Hematopoietic multipotent progenitor cell treated with erythropoietin and hydrocortisone succinate and interleukin-3 and kit ligand, for 4 days (in vitro differentiated cells): ENCODE data around the gene ALK.

ENCODE experiments used
- DNase-seq: peaks from one replicate; pipeline ENCODE4 v3.0.0-alpha.2; 2015

Gene ALK

DNA sequence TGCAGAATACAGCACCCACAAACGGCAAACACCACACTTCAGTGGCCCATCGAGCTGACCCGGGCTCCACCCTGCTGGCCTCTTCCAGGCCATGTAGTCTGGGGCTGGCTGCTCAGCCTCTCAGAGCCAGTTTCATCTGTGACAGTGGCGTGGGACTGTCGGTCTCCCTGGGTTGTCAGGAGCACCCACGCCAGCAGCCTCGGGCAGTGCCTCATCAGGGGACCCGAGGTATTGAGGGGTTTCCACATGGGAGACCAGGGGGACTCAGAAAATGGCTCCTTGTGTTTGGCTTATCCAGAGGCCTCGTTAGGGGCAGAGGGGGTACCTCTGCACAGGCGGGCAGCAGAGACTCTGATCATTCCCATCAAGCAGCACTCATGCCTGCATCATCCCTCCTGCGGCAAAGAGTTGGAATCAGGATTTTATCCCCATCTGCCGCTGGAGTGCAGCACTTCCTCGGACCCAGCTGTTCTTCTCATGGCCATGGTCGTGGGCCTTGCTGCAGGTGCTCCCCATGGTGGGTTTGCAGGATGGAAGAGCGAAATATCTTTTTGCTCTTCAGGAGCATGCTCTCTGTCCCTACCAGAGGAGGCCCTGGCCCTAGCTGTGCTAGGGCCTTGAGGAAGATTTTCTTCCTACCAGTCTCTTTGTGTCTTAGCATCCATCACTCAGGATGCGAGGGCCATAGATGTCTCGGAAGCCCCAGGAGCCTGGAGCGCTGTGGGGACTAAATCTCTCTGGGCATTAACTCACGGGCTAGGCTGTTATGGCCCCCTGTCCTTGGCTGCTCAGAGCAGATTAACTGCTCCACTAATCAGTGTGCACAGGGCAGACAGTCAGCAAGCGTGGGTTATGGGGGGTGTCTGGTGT is 705.4 kb downstream of the ALK start:
- DNase-seq: no peak

DNA sequence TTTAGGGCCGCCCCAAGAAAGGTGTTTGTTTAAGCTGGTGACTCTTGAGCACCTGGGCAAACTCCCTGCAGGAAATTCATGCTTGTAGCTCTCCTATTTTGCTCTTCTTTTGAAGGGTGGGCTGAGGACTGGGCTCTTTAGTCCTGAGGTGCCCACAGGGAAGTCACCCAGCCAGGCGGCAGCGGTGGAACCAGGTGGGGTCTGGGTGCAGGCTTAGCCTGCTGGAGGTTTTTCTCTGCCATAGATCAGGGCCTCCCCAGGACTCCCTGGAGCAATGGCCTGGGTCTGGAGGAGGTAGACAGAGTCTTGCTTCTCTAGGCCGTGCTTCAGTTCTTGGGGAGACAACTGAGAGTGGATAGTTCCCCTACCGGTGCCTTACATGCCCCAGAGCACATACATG is 706.3 kb downstream of the ALK start:
- no peak for DNase-seq

DNA sequence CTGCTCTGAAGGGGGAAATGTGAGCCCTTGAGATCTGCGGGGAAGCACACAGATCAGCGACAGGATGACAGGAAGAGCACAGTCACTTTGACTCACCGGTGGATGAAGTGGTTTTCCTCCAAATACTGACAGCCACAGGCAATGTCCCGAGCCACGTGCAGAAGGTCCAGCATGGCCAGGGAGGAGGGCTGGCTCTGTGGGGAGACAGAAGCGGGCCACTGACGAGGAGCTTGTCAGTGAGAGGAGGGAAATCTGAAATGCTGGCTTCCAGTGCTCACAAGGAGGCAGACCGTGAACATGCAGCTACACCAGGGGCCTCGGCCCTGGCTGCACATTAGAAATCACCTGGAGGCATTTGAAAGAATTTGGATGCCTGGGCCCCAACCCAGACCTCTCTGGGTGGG is 707.5 kb downstream of the ALK start:
- no peak for DNase-seq

DNA sequence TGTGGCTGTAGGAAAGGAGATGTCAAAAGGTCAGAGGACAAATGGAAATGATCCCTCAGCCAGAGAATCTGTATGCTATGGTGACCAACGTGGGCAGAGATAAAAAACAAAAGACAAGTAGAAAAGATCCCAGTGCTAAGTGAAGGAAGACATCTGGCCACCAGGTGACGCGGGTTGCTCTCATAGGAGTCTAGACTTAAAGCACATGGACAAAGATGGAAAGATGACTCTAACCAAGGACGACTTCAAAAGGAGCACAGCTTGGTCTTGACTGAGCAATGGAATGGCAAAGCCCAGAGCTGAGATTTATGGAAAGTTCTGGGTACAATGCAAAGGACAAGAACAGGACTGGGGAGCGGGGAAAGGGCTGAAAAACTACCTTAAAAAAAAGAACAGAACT is 709.4 kb downstream of the ALK start:
- no peak for DNase-seq

DNA sequence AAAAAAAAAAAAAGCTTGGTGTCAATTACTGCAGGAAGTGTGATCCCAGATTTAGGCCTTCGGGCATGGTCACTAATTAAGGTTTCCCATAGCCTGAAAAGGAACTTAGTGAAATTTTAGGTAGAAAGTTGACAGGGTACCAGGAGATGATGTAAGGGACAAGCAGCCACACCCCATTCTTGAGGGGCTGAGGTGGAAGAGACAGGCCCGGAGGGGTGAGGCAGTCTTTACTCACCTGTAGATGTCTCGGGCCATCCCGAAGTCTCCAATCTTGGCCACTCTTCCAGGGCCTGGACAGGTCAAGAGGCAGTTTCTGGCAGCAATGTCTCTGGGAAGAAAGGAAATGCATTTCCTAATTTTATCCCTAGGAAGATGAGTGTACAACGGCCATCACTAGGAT is 711.8 kb downstream of the ALK start:
- DNase-seq: no peak

DNA sequence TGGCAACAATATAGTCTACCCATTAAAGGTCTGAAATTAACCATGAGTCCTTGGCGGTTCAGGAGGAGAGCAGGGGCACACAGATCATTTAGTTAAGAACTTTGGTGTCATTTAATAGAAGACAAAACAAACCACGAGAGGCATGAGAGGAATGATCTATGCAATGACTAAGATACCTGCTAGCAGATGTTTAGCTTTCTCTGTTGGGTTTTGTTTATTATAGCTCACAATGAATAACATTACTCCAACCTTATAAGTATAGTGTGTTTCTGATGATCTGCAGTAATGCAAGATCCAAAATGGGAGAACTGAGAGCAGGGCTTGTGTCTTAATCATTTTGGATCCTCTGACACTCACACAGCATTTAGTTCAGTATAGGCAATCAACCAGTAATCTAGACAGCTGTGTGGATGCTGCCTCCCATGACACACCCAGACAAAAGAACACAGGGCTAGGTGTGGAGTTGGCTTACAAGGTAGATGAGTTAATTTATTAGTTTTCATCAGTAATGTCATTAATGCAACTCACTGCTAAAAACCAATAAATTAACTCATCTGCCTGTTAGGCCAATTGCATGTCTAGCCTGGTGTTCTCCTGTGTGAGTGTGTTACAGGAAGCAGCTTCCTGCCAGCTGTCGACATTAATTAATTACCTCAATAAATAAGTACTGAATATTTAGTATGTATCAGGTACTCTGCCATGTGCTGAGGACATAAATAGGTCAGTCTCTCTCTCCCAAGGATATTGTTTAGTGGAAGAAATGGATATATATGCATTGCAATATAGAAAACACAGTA is 713.8 kb downstream of the ALK start:
- DNase-seq: no peak

DNA sequence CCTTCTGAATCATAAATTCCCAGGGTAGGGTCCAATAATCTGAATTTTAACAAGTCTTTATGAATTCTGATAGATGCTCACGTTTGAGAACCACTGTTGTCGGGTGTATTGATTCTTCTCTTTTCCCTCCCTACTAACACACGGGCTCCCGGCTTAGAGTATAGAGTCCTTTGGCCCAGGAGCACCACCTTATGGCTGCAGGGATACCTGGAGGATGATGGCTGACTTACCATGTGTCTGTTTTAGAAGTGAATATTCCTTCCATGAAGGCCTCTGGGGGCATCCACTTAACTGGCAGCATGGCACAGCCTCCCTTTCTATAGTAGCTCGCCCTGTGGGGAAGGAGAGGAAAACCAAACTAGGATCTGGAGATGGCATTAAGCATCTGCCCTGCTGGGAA is 714.4 kb downstream of the ALK start:
- no peak for DNase-seq

DNA sequence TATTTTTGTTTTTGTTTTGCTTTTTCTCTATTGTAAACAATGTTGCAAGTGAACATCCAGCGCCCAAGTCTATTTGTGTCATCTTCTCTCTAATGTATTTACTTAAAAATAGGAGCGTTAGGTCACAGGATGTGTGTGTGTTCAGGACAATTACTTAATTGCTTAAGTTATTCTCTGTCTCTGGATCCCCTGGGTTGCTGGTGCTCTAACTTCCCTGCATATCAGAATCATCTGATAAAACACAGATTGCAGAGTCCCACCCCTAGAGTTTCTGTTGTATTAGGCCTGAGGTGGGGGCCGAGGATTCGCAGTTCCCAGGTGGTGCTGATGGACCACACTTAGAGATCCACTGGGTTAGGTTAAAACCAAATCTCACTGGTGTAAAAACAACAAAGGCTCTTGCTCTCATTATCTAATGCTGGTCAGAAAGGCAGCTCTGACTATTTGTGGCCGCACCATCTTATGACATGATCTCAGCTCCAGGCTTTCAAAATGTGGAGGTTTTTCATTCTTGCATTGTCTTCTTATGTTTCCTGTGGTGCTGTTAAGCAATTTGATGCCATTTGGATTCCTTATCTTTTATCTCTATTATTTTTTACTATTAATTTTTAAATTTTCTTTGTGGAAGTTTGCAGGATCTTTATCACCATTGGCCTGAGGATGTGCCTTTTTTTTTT is 718.4 kb downstream of the ALK start:
- DNase-seq: peak; percentile 33

DNA sequence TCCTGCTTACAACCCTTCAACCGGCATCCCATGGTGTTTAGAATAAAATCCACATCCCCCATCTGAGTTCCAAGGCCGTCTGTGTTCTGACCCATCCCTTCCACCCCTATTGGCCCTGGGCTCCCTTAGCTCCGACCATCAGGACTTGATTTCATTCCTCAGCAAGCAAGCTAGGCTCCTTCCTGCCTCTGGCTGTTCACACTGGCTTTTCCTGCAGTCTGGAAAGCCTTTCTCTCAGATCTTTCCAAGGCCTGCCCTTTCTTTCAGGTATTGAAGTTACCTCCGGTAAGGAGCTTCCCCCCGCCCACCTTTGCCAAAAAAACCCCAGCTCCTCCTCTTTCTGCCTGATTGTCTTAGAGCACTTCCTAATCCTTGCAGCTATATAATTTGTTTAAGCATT is 719.4 kb downstream of the ALK start:
- DNase-seq: no peak

DNA sequence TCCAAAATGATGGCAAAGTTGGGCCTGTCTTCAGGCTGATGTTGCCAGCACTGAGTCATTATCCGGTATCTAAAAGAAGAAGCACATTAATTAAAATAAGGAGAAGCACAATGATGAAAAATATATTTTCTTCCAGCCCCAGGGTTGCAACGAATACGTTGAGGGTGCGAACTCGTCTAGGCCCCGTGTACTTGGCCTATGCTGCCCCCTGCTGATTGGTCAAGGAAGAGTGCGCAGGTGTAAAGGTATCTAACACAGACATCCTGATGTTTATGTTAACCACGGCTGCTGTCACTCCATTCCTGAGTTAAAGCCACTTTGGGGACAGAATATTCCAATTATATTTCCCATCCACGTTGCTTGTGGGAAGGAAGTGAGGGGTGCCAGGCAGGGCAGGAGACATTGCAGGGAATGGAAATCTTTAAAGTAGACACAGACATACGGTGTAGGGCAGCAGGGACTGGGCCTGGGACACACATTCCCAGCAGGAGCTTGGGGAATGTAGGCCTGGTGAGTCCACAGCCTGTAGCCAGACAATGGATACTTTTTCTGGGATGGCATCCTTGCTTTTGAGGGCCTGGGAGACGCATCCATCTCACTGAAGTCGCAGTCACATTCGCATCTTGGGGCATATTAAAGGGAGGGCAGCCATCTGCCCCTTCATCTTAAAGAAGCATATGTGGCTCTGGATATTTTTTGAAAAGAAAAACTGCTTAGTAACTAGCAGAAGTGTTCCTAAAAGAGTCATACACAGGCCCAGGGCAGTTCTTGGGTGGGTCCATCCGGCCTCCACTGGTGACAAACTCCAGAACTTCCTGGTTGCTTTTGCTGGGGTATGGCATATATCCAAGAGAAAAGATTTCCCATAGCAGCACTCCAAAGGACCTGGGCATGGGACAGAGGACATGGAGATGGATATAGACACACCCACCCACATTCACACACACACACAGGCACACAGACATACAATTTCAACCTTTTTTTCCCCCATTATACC is 724.3 kb downstream of the ALK start:
- DNase-seq: peak; percentile 86

DNA sequence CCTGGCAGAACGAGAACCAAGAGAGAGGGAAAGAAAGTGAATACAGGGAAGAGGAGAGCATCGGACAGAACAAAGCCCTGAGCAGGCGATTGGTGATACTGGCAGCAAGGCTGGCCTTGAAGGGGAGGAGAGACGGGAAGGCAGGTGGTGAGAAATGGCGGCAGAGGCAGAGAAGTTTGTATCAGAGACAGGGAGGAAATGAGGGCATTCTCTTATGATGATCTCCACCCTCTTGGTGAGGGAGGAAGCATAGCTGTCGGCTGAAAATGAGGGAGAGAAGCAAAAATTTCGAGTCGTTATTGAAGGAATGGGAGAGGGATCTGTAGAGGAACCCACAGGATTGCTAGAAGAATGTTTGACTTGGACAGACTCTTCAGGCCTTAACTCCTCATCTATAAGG is 725.6 kb downstream of the ALK start:
- no peak for DNase-seq

DNA sequence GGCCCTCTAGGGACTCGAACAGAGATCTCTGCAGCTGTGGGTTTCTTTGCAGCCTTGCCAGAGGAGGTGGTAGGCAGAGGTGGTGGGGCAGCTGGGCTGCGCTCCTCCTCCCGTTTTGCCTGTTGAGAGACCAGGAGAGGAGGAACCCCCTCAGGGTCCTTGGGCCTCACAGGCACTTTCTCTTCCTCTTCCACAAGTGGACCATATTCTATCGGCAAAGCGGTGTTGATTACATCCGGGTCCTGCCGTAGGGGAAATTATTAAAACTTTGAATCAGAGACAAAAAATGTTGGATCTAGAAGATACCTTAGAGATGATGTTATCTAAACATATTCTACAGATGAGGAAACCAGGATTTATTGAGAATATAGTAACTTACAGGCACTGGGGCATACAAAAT is 727.7 kb downstream of the ALK start:
- DNase-seq: no peak

DNA sequence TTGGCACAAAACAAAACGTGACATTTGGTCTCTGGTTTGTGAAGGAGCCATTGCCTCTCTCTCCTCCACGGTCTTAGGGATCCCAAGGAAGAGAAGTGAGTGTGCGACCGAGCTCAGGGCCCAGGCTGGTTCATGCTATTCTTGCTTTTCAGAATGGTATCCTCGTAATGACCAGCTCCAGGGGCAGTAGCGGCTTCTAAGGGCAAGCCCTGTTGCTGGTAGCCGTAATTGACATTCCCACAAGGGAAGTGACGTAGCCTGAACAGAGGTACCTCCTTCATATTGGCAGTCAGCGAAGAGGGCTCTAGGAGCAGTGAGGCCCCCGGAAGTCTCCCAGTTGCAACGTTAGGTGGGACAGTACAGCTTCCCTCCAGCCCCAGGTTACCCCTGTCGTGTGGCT is 728.3 kb downstream of the ALK start:
- no peak for DNase-seq

DNA sequence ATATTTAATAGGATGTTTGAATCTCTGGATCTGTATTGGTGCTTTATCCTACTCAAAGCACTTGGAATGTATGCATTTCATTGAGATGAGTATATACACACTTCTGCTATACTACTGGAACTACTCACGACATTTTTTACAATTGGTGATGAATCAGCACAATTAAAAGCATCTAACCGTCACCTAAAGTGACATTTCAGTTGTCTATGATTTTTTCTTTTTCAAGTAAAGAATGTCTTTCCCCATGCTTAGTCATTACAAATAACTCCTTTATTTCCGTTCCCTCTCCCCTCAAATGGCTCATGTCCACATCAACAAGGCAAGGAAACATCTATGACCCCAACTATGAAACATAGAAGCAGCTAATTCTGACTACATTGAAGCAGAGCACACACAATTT is 728.9 kb downstream of the ALK start:
- peak; percentile 32 for DNase-seq

DNA sequence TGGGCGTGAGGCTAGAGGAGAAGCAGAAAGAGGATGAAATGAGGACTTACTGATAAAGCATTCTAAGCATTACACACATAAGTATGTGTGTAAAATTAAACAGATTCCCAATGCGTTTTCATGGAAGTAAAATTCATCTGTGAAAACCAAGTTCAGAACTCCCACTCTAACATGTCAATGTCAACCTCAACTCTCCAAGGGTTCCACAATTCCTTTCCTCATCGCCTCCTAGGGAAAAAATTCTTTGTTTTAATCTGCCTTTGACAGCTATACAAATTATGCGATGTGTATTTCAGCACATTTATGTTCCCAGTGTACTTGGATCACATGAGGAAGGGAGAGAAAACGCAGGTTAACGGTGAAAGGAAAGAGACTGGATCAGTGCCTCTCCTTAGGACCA is 729.6 kb downstream of the ALK start:
- no peak for DNase-seq

DNA sequence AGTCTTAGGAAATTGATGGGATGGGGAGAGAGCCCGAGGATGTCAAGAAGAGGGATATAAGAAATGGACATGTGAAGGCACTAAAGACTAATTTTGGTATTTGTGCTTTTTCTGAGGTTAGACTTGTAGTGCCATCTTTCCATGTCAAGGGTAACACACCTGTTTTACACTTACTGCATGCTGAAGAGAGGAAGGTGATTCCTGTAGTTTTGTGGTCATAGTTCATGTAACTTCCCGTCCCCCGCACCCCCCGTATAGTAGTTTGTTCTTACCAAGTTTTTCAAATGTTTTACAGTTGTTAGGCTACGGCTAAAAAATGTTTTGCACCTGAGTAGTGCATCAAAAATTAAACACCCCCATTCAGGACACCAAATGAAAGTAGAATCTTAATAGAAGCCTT is 732.3 kb downstream of the ALK start:
- peak; percentile 41 for DNase-seq

DNA sequence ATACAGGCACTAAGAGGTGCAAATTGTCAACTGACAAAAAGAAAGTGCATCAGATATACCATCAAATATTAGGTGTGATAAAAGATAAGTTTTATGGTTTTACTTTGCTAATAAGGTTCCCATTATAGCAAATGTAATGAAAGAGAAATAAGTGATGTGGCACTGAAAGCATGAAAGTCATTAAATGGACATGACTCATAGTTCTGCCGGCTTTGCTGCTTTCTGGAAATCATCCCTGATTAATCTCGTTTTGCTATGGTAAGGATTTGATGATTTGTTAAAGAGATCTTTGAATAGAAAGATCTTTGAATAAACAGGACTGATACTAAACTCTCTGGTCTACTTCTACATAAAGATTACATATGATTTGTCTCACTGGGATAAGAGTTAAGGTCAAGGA is 733.5 kb downstream of the ALK start:
- no peak for DNase-seq

DNA sequence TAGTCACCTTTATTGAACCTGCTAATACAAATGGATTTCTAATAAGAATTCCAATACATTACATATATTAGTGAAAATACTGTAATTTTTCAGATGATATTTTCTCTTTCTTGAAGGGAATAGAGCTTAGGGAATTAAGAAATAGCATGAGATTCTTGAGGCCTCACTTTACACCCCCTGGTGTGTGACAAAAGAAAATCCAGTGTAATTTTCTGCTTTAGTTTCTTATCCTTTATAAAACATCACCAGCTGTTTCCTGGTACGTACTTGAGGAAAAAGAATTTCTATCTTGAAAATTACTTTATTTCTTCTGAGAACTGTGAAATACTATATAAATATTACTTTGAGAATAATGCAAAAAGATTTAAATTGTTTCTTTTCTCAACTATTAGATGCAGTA is 734.6 kb downstream of the ALK start:
- DNase-seq: no peak

DNA sequence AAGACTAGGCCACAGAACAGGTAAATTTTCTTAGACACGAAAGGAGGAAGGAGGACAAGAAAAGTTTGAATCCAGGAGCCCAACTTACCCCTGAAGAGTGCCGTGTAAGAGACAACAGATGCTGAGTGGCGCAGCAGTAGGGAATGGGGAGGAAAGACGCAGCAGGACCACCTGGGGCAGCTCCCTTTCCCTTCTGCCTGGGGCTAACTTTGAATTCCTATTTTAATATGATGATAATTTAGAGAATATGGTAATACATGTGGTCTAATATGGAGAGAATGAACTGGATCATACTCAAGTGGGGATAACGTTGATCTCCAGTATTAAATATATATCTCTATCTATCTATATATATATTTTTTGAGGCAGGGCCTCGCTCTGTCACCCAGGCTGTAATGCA is 736.9 kb downstream of the ALK start:
- no peak for DNase-seq

DNA sequence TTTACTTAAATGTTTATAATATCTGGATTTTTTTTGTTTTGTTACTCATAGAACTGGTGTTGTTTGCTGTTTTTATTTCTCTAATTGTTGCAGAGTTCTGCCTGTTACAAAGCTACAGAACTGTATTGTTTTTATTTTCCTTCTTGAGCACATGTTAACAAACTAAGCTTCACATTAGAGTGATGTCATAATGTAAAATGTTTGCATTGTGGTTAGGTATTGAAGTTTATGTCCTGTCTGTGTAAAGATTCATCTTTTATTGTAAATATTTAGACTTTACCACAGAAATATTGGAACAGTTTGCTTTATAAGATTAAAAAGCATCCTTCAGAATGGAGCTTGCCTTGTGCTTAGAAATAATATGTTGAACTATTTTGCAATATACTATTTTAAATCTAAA is 738.5 kb downstream of the ALK start:
- DNase-seq: no peak

DNA sequence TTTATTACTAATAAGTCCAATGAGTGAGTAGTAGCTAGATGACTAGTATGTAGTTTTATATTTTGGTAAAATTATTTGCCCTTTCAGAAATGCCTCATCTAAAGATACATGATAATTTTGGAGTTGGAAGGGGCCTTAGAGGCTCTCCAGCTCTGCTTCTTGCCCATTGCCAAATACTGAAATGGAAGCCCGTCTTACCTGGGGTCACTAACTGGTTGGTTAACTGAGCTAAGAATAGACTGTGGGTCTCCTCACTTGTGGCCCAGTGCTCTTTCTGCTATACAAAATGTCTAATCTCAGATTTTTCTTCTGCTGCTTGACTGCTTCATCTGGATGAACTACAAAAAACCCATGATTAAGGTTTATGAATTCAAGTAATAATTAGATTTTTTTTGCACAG is 739.1 kb downstream of the ALK start:
- no peak for DNase-seq

DNA sequence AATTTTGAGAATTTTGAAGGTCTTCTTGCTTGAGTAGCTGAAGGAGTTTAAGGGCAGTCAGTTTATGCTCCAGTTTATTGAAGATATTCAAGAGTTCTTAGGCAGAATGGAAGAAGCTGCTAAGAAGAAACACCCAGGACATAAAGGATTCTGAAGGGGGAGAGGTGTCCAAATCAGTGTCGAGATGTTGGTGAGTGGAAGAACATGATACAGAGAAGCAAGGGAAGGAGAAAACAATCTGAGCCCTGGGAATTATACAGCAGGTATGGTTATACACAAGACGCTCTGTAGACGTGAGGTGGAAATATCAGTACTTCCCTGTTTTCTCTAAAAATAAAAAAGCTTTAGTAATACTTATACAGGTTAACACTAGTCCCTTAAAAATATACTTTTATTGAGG is 746.0 kb downstream of the ALK start:
- DNase-seq: no peak

DNA sequence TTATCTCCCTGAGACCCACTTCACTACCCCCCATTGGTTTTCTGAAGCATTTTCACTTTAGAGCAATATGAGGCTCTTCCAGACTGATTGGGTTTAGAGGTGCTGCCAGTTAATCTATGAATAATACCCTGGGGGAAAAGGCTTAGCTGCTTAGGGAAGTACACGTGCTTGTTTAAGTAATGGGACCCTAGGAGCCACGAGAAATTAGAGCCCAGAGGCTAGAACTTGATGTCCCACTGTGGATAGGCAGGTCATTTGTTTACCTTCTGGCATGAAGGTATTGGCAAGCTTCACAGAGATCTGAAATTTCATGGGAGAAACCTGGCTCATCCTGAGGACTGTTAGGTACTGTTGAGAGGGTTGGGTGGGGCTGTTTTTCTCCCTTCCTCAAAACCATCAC is 746.4 kb downstream of the ALK start:
- DNase-seq: no peak
